ENCODE measurements around the gene KCTD14. TPM values are rescaled to one million over a fixed set of nuclear protein-coding genes. Genes with fewer than 3 reads are reported as not detected.

The KCTD14 gene
- total RNA-seq, 1 donor from 2014 or later = 1.0 TPM

DNA sequence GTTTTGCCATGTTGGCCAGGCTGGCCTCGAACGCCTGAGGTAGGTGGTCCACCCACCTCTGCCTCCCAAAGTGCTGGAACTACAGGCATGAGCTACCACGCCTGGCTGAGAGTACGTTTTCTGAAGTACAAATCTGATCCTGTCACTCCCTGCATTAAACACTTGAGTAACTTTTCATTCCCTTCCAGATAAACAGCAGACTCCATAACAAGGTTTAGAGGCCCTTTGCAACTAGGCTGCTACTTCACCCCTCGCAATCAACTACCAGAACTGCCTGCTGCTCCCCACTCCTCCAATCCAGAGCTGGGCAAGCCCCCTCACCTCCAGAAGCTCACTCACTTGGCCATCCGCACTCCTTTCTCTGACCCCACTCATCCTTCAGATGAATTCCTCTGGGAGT is 1.5 kb downstream of the KCTD14 start:
- Mint-ChIP-seq H3K4me3 (ENCODE audit: unreplicated experiment) (peak overlapping the region; percentile 1), H3K27me3 (ENCODE audit: low read depth, unreplicated experiment) (peaks cover 9% of the 10 kb centered on the region), H3K9me3 (ENCODE audit: unreplicated experiment) (no peaks in the 10 kb centered on the region), H3K36me3 (ENCODE audit: low read depth, unreplicated experiment) (no peaks in the 10 kb centered on the region), H3K27ac (ENCODE audit: unreplicated experiment) (no peak overlapping the region), H3K4me1 (ENCODE audit: low read depth, unreplicated experiment) (peaks cover 13% of the 10 kb centered on the region)
- H2AFZ ChIP-seq (ENCODE audit: low read depth, low read length) = no peak overlapping the region
- no peak overlapping the region for H3K4me3 ChIP-seq (ENCODE audit: insufficient read depth, low read depth, low read length)
- no peaks in the 10 kb centered on the region for H4K20me1 ChIP-seq (ENCODE audit: insufficient read depth, low read length)
- TF ChIP-seq, protein P1, sequence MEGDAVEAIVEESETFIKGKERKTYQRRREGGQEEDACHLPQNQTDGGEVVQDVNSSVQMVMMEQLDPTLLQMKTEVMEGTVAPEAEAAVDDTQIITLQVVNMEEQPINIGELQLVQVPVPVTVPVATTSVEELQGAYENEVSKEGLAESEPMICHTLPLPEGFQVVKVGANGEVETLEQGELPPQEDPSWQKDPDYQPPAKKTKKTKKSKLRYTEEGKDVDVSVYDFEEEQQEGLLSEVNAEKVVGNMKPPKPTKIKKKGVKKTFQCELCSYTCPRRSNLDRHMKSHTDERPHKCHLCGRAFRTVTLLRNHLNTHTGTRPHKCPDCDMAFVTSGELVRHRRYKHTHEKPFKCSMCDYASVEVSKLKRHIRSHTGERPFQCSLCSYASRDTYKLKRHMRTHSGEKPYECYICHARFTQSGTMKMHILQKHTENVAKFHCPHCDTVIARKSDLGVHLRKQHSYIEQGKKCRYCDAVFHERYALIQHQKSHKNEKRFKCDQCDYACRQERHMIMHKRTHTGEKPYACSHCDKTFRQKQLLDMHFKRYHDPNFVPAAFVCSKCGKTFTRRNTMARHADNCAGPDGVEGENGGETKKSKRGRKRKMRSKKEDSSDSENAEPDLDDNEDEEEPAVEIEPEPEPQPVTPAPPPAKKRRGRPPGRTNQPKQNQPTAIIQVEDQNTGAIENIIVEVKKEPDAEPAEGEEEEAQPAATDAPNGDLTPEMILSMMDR (IDR thresholded peaks at IDR 0.05; ENCODE audit: insufficient read depth, low read depth, low read length) = no peak
- no peak for TF ChIP-seq EZH2 (IDR thresholded peaks at IDR 0.05; ENCODE audit: insufficient read depth, low read length)
- no peak overlapping the region for H3K9ac ChIP-seq (ENCODE audit: low read length)
- DNase-seq (ENCODE audit: low read depth) (no peak), FAIRE-seq (no peak)
- no peaks in the 10 kb centered on the region for H3K36me3 ChIP-seq (ENCODE audit: insufficient read depth, low read length)
- no peaks in the 10 kb centered on the region for H3K4me1 ChIP-seq (ENCODE audit: insufficient read depth, low read length)
- H3K27ac ChIP-seq (ENCODE audit: low read depth, low read length) = no peak overlapping the region
- H3K27me3 ChIP-seq (ENCODE audit: insufficient read depth, low read length) = no peaks in the 10 kb centered on the region
- no peaks in the 10 kb centered on the region for H3K9me3 ChIP-seq (ENCODE audit: insufficient read depth, low read depth, low read length)
- H3K79me2 ChIP-seq (ENCODE audit: insufficient read depth, low read length) = no peaks in the 10 kb centered on the region
- H3K4me2 ChIP-seq (ENCODE audit: low read length) = no peak overlapping the region

DNA sequence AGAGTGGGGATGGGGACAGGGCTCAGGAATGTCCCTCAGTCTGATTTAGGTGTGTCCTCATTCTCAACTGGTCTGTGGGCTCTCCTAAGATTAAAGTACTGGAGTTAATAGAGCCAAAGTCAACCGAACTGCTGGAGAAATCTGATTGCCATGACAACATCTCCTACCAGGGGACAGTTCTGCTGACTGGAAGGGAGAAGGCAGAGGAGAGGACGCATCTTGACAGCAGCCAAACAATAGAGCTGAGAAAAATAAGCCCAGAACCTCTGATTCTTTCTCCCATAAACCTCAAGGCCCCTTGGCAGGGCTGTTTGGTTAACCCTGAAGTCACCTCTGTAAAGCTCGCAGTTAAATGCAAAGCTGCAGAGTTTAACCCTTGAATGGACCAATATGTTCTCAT is 2.8 kb downstream of the KCTD14 start:
- no peaks in the 10 kb centered on the region for H3K27me3 ChIP-seq (ENCODE audit: insufficient read depth, low read length)
- H3K4me3 ChIP-seq (ENCODE audit: insufficient read depth, low read depth, low read length) = no peak overlapping the region
- TF ChIP-seq EZH2 (IDR thresholded peaks at IDR 0.05; ENCODE audit: insufficient read depth, low read length) = no peak
- TF ChIP-seq, protein P1 (IDR thresholded peaks at IDR 0.05; ENCODE audit: insufficient read depth, low read depth, low read length) = no peak
- no peak overlapping the region for H2AFZ ChIP-seq (ENCODE audit: low read depth, low read length)
- H3K9me3 ChIP-seq (ENCODE audit: insufficient read depth, low read depth, low read length) = no peaks in the 10 kb centered on the region
- H4K20me1 ChIP-seq (ENCODE audit: insufficient read depth, low read length) = no peaks in the 10 kb centered on the region
- peaks cover 13% of the 10 kb centered on the region for H3K4me1 Mint-ChIP-seq (ENCODE audit: low read depth, unreplicated experiment)
- H3K36me3 ChIP-seq (ENCODE audit: insufficient read depth, low read length) = no peaks in the 10 kb centered on the region
- H3K9me3 Mint-ChIP-seq (ENCODE audit: unreplicated experiment) = no peaks in the 10 kb centered on the region
- no peak for DNase-seq (ENCODE audit: low read depth)
- peaks cover 9% of the 10 kb centered on the region for H3K27me3 Mint-ChIP-seq (ENCODE audit: low read depth, unreplicated experiment)
- no peak for FAIRE-seq
- no peak overlapping the region for H3K27ac ChIP-seq (ENCODE audit: low read depth, low read length)
- H3K9ac ChIP-seq (ENCODE audit: low read length) = no peak overlapping the region
- peak overlapping the region; percentile 6 for H3K27ac Mint-ChIP-seq (ENCODE audit: unreplicated experiment)
- peak overlapping the region; percentile 6 for H3K4me2 ChIP-seq (ENCODE audit: low read length)
- H3K36me3 Mint-ChIP-seq (ENCODE audit: low read depth, unreplicated experiment) = peaks cover 4% of the 10 kb centered on the region
- no peak overlapping the region for H3K4me3 Mint-ChIP-seq (ENCODE audit: unreplicated experiment)
- no peaks in the 10 kb centered on the region for H3K4me1 ChIP-seq (ENCODE audit: insufficient read depth, low read length)
- H3K79me2 ChIP-seq (ENCODE audit: insufficient read depth, low read length) = no peaks in the 10 kb centered on the region

DNA sequence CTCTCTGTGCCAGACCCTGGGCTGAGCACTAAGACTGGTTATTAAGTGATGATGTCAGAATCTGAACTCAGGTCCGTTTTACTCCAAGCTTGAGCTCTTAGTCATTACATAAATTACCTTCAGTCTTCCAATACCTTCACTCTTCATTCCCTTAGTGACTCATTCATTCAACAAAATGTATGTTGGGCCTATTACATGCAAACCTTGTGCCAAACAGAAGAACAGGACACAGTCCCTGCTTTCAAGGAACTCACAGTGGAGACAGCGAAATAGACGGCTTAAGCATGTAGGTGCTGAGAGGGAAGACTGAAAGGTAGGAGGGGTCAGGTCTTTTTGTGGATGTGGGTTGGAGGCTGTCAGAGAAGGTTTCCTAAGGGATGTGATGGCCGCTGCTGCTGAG is 3.3 kb downstream of the KCTD14 start:
- Mint-ChIP-seq H3K27ac (ENCODE audit: unreplicated experiment) (peak overlapping the region; percentile 6), H3K36me3 (ENCODE audit: low read depth, unreplicated experiment) (peaks cover 4% of the 10 kb centered on the region), H3K4me1 (ENCODE audit: low read depth, unreplicated experiment) (peaks cover 13% of the 10 kb centered on the region), H3K27me3 (ENCODE audit: low read depth, unreplicated experiment) (peaks cover 12% of the 10 kb centered on the region), H3K4me3 (ENCODE audit: unreplicated experiment) (no peak overlapping the region), H3K9me3 (ENCODE audit: unreplicated experiment) (no peaks in the 10 kb centered on the region)
- Histone ChIP-seq H3K79me2 (ENCODE audit: insufficient read depth, low read length) (no peaks in the 10 kb centered on the region), H3K4me2 (ENCODE audit: low read length) (peak overlapping the region; percentile 6), H3K27me3 (ENCODE audit: insufficient read depth, low read length) (no peaks in the 10 kb centered on the region), H3K27ac (ENCODE audit: low read depth, low read length) (no peak overlapping the region), H3K9ac (ENCODE audit: low read length) (no peak overlapping the region), H2AFZ (ENCODE audit: low read depth, low read length) (no peak overlapping the region), H4K20me1 (ENCODE audit: insufficient read depth, low read length) (no peaks in the 10 kb centered on the region), H3K4me1 (ENCODE audit: insufficient read depth, low read length) (no peaks in the 10 kb centered on the region), H3K36me3 (ENCODE audit: insufficient read depth, low read length) (no peaks in the 10 kb centered on the region), H3K9me3 (ENCODE audit: insufficient read depth, low read depth, low read length) (no peaks in the 10 kb centered on the region), H3K4me3 (ENCODE audit: insufficient read depth, low read depth, low read length) (no peak overlapping the region)
- FAIRE-seq (no peak), DNase-seq (ENCODE audit: low read depth) (peak; percentile 46)
- TF ChIP-seq, protein P1 (IDR thresholded peaks at IDR 0.05; ENCODE audit: insufficient read depth, low read depth, low read length) = no peak
